RPMI7951 (cell line): ENCODE data around the gene ZNF101. TPM values are rescaled to one million over a fixed set of nuclear protein-coding genes. Genes with fewer than 3 reads are reported as not detected.
A peak's percentile ranks its signal among the peaks of the same experiment; 100 is the strongest.

Experiments used
- DNase-seq: peaks from one replicate; pipeline ENCODE4 v3.0.0-alpha.2; 2012; ENCODE audit warnings: low read depth
- total RNA-seq: library from RNA; depleted of rRNA; stranded (reverse); fragments of >200 nt; shearing (Covaris generic); gene quantifications from 2 replicates; pipeline ENCODE4 v1.2.3, GENCODE V29; 2014; rRNA removed

Gene ZNF101
- total RNA-seq, 1 experiment from 2014 or later: 5.2 TPM

GRCh38 chr19:19711934-19712828, 43.5 kb downstream of the ZNF101 start:
- DNase-seq: no peak

- no peak for DNase-seq
These were observed 51.2 kb downstream of the ZNF101 start for GRCh38 chr19:19719798-19720197.

- no peak for DNase-seq
These were observed 53.3 kb downstream of the ZNF101 start for GRCh38 chr19:19721896-19722295.

- DNase-seq: peak; percentile 93
These were observed 64.2 kb downstream of the ZNF101 start, which contains the start of gene ZNF14 for GRCh38 chr19:19732579-19733501. Gene ZNF14, minus strand, starts transcription at chr19:19733112. Its CDS starts 154 bp downstream, at chr19:19732958.

Other genes starting within 250 kb of the ZNF101 start
- gene TSSK6, start 153.3 kb upstream of the ZNF101 start, total RNA-seq: 0.68 and 0.96 TPM in 2 replicates
- gene NDUFA13, start 152.6 kb upstream of the ZNF101 start, total RNA-seq: 282 and 300 TPM in 2 replicates
- gene YJEFN3, start 139.9 kb upstream of the ZNF101 start, total RNA-seq: 0.12 TPM in 1 of 2 replicates, not detected in the other
- gene CILP2, start 130.6 kb upstream of the ZNF101 start, total RNA-seq: under 0.01 and 0.20 TPM in 2 replicates
- gene PBX4, start 50.2 kb upstream of the ZNF101 start, total RNA-seq: 2.1 and 3.0 TPM in 2 replicates
- gene LPAR2, start 40.6 kb upstream of the ZNF101 start, total RNA-seq: 0.72 and 1.4 TPM in 2 replicates
- gene GMIP, start 25.2 kb upstream of the ZNF101 start, total RNA-seq: 2.3 and 3.3 TPM in 2 replicates
- 21.3 and 34.7 TPM in 2 replicates for gene ATP13A1, start 5.2 kb upstream of the ZNF101 start, total RNA-seq
- gene ZNF14, start 64.3 kb downstream of the ZNF101 start, total RNA-seq: 4.9 and 5.4 TPM in 2 replicates
- gene ZNF506, start 152.9 kb downstream of the ZNF101 start, total RNA-seq: 18.4 and 24.8 TPM in 2 replicates
- 4.3 and 7.6 TPM in 2 replicates for gene ZNF253, start 197.0 kb downstream of the ZNF101 start, total RNA-seq
- gene ZNF93, start 232.1 kb downstream of the ZNF101 start, total RNA-seq: 17.4 and 24.0 TPM in 2 replicates